Astrocyte (in vitro differentiated cells and primary cell): Measurements from ENCODE around the gene RAVER1. TPM values are rescaled to one million over a fixed set of nuclear protein-coding genes. Genes with fewer than 3 reads are reported as not detected.

Experiments
- DNase-seq: peaks from one replicate; pipeline ENCODE4 v3.0.0-alpha.2; 2010; ENCODE audit warnings: low read depth
- FAIRE-seq: peaks from 2 replicates; lab custom pipeline; 2011; peaks lifted over from hg19 to GRCh38; lab: Jason Lieb, UNC
- H2AFZ ChIP-seq: 2 replicates; pipeline ENCODE4 v1.6.0; 2012; ENCODE audit warnings: low read depth, low read length, inconsistent platforms
- H3K27ac ChIP-seq: 2 replicates; pipeline ENCODE4 v1.5.1; 2011; ENCODE audit warnings: low read depth, low read length, inconsistent platforms
- H3K27me3 ChIP-seq: 2 replicates; pipeline ENCODE4 v1.6.0; 2011; ENCODE audit warnings: low read length, inconsistent platforms; ENCODE audit not compliant: insufficient read depth
- H3K36me3 ChIP-seq: 2 replicates; pipeline ENCODE4 v1.5.1; 2011; ENCODE audit warnings: low read length, inconsistent platforms; ENCODE audit not compliant: insufficient read depth
- H3K4me1 ChIP-seq: 2 replicates; pipeline ENCODE4 v1.5.1; 2011; ENCODE audit warnings: low read length, inconsistent platforms; ENCODE audit not compliant: insufficient read depth
- H3K4me2 ChIP-seq: 2 replicates; pipeline ENCODE4 v1.6.0; 2012; ENCODE audit warnings: low read length, inconsistent platforms
- H3K4me3 ChIP-seq: 2 replicates; pipeline ENCODE4 v1.5.1; 2011; ENCODE audit warnings: low read depth, mild to moderate bottlenecking, low read length, inconsistent platforms; ENCODE audit not compliant: insufficient read depth
- H3K79me2 ChIP-seq: 2 replicates; pipeline ENCODE4 v1.6.0; 2012; ENCODE audit warnings: mild to moderate bottlenecking, low read length, inconsistent platforms; ENCODE audit not compliant: insufficient read depth
- H3K9ac ChIP-seq: 2 replicates; pipeline ENCODE4 v1.6.0; 2012; ENCODE audit warnings: mild to moderate bottlenecking, low read length, inconsistent platforms
- H3K9me3 ChIP-seq: 2 replicates; pipeline ENCODE4 v1.5.1; 2012; ENCODE audit warnings: low read depth, mild to moderate bottlenecking, low read length, inconsistent platforms; ENCODE audit not compliant: insufficient read depth
- H4K20me1 ChIP-seq: 2 replicates; pipeline ENCODE4 v1.6.0; 2012; ENCODE audit warnings: low read length, inconsistent platforms; ENCODE audit not compliant: insufficient read depth
- H3K27ac Mint-ChIP-seq: one replicate; pipeline ENCODE4 v1.8.0; 2021; ENCODE audit warnings: mild to moderate bottlenecking, mixed read lengths; ENCODE audit not compliant: unreplicated experiment
- H3K27me3 Mint-ChIP-seq: one replicate; pipeline ENCODE4 v1.8.0; 2021; ENCODE audit warnings: low read depth, mixed read lengths; ENCODE audit not compliant: unreplicated experiment
- H3K36me3 Mint-ChIP-seq: one replicate; pipeline ENCODE4 v1.8.0; 2021; ENCODE audit warnings: low read depth, mixed read lengths; ENCODE audit not compliant: unreplicated experiment
- H3K4me1 Mint-ChIP-seq: one replicate; pipeline ENCODE4 v1.8.0; 2021; ENCODE audit warnings: low read depth, mixed read lengths; ENCODE audit not compliant: unreplicated experiment
- H3K4me3 Mint-ChIP-seq: one replicate; pipeline ENCODE4 v1.8.0; 2021; ENCODE audit warnings: mild to moderate bottlenecking, moderate library complexity, mixed read lengths; ENCODE audit not compliant: unreplicated experiment
- H3K9me3 Mint-ChIP-seq: one replicate; pipeline ENCODE4 v1.8.0; 2021; ENCODE audit warnings: mild to moderate bottlenecking, mixed read lengths; ENCODE audit not compliant: unreplicated experiment
- CTCF ChIP-seq: IDR thresholded peaks from 2 replicates; pipeline ENCODE4 v1.5.1; 2011; ENCODE audit warnings: low read depth, mild to moderate bottlenecking, inconsistent platforms, low read length, moderate library complexity; ENCODE audit not compliant: insufficient read depth
- EZH2 ChIP-seq: IDR thresholded peaks from 2 replicates; pipeline ENCODE4 v1.6.1; 2012; ENCODE audit warnings: mild to moderate bottlenecking, low read length, inconsistent platforms; ENCODE audit not compliant: insufficient read depth
- total RNA-seq: library from RNA; stranded (reverse); gene quantifications from 2 replicates; pipeline ENCODE4 v1.2.1, GENCODE V29; 2021

The RAVER1 gene
- total RNA-seq, 1 donor from 2014 or later: 29.6 TPM

- H3K4me1 ChIP-seq: peaks cover 12% of the 10 kb centered on the region
- H3K27me3 ChIP-seq: peaks cover 10% of the 10 kb centered on the region
- H3K36me3 Mint-ChIP-seq: no peaks in the 10 kb centered on the region
- no peaks in the 10 kb centered on the region for H3K4me1 Mint-ChIP-seq
- no peaks in the 10 kb centered on the region for H3K9me3 Mint-ChIP-seq
- H4K20me1 ChIP-seq: no peaks in the 10 kb centered on the region
- DNase-seq (no peak), FAIRE-seq (no peak)
- H3K9ac ChIP-seq: peak overlapping the region; percentile 29
- H3K36me3 ChIP-seq: no peaks in the 10 kb centered on the region
- peak overlapping the region; percentile 76 for H3K4me2 ChIP-seq
- H3K9me3 ChIP-seq: no peaks in the 10 kb centered on the region
- peak overlapping the region; percentile 32 for H2AFZ ChIP-seq
- no peak overlapping the region for H3K27ac Mint-ChIP-seq
- H3K4me3 Mint-ChIP-seq: no peak overlapping the region
- peaks cover 19% of the 10 kb centered on the region for H3K27me3 Mint-ChIP-seq
- H3K27ac ChIP-seq: no peak overlapping the region
- TF ChIP-seq EZH2 (no peak), CTCF (peak; percentile 72)
- H3K4me3 ChIP-seq: no peak overlapping the region
- H3K79me2 ChIP-seq: no peaks in the 10 kb centered on the region
Observed at GRCh38 chr19:10269333-10270179, 63.8 kb downstream of the RAVER1 start.

DNA sequence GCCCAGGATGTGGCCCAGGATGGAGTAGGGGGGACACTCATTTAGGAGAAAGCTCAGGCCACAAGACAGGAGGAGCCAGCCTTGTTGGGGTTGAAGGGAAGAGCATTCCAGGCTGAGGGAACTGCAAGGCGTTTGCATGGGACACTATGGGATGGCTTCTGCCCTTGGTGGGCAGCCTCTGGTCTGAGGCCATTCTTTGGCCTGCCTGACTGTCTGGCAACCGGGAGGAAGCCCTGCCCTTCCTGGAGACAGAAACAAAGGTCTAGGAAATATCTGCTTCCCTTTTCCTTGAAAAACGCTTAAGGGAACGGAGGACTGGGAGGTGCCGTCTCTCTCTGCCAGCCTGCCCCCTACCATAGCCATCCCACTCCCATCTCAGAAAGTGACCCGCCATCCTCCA is 65.3 kb downstream of the RAVER1 start:
- TF ChIP-seq CTCF (no peak), EZH2 (no peak)
- Histone ChIP-seq H3K27me3 (peaks cover 9% of the 10 kb centered on the region), H4K20me1 (no peaks in the 10 kb centered on the region), H3K9ac (no peak overlapping the region), H3K36me3 (no peaks in the 10 kb centered on the region), H3K4me1 (peaks cover 12% of the 10 kb centered on the region), H3K79me2 (no peaks in the 10 kb centered on the region), H3K9me3 (no peaks in the 10 kb centered on the region), H3K4me3 (no peak overlapping the region), H3K4me2 (no peak overlapping the region), H3K27ac (no peak overlapping the region), H2AFZ (no peak overlapping the region)
- DNase-seq: no peak
- Mint-ChIP-seq H3K36me3 (no peaks in the 10 kb centered on the region), H3K9me3 (no peaks in the 10 kb centered on the region), H3K27ac (no peak overlapping the region), H3K4me1 (no peaks in the 10 kb centered on the region), H3K4me3 (no peak overlapping the region), H3K27me3 (peaks cover 13% of the 10 kb centered on the region)
- FAIRE-seq: no peak

GRCh38 chr19:10266706-10267105 is 66.6 kb downstream of the RAVER1 start:
- H3K27me3 Mint-ChIP-seq: peaks cover 4% of the 10 kb centered on the region
- no peaks in the 10 kb centered on the region for H3K79me2 ChIP-seq
- no peak for DNase-seq
- no peak overlapping the region for H3K27ac Mint-ChIP-seq
- no peaks in the 10 kb centered on the region for H3K9me3 Mint-ChIP-seq
- FAIRE-seq: no peak
- no peak overlapping the region for H3K4me2 ChIP-seq
- no peak overlapping the region for H3K9ac ChIP-seq
- peaks cover 12% of the 10 kb centered on the region for H3K4me1 ChIP-seq
- H3K4me3 ChIP-seq: no peak overlapping the region
- no peak overlapping the region for H3K27ac ChIP-seq
- no peaks in the 10 kb centered on the region for H3K36me3 Mint-ChIP-seq
- H4K20me1 ChIP-seq: no peaks in the 10 kb centered on the region
- no peaks in the 10 kb centered on the region for H3K36me3 ChIP-seq
- H3K27me3 ChIP-seq: peaks cover 9% of the 10 kb centered on the region
- no peaks in the 10 kb centered on the region for H3K4me1 Mint-ChIP-seq
- no peak for TF ChIP-seq EZH2
- TF ChIP-seq CTCF: no peak
- no peaks in the 10 kb centered on the region for H3K9me3 ChIP-seq
- no peak overlapping the region for H2AFZ ChIP-seq
- H3K4me3 Mint-ChIP-seq: no peak overlapping the region
